G401 (cell line): ENCODE measurements around the gene RSPH6A. TPM values are rescaled to one million over a fixed set of nuclear protein-coding genes. Genes with fewer than 3 reads are reported as not detected.

ENCODE experiments used
- DNase-seq: peaks from one replicate; pipeline ENCODE4 v3.0.0-alpha.2; 2015; ENCODE audit warnings: low spot score
- in situ Hi-C: cut with HindIII; loops from 2 replicates; pipeline ENCODE4 v1.10.0; 2016; ENCODE audit warnings: low sequenced_read_pairs, mixed read lengths
- total RNA-seq: library from RNA; depleted of rRNA; stranded (reverse); fragments of >200 nt; shearing (Covaris generic); gene quantifications from 2 replicates; pipeline ENCODE4 v1.2.3, GENCODE V29; 2014

The RSPH6A gene
- total RNA-seq, 1 experiment from 2014 or later = not detected

DNA sequence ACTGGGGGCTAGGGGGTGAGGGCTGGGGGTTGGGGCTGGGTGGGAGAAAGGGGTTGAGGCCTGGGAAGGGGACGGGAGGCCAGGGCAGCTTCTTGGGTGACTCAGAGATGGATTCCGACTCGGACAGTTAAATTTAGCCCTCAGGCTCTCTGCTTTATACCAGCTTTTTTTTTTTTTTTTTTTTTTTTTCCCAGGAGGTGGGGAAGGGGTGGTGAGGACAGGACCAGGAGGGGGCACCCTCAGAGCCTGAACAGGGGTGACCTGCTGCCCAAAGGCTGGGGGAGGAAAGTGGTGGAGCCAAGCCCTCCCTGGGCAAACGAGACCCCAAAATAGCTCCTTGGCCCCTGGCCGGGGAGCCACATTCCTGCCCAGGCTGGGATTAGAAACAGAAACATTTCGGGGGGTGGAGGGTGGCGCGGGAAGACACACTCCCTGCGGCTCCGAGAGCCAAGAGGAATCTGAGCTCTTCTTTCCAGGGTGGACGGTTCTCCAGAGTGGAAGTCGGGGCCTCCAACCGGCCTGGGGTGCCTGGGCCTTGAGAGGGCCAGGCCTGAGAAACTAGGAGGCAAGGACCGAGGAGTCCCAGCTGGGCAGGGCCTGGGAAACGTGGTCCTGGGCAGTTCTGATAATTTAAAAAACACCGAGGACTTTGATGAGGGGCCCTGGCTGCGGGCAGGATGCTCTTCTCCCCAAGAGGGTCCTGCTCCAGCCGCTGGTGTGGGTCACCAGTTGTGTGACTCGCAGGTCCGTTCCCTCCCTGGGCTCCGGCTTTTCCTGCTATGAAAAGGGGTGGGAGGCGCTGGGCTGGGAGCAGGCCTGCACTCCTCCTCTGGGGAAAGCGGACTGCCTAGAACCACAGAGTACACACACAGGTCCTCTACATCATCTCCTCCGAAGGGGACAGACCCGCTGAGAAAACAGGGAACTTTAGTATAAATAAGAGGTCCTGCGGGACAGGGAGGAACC is 32.0 kb downstream of the RSPH6A start:
- in situ Hi-C loops = no loop called here
- no peak for DNase-seq

DNA sequence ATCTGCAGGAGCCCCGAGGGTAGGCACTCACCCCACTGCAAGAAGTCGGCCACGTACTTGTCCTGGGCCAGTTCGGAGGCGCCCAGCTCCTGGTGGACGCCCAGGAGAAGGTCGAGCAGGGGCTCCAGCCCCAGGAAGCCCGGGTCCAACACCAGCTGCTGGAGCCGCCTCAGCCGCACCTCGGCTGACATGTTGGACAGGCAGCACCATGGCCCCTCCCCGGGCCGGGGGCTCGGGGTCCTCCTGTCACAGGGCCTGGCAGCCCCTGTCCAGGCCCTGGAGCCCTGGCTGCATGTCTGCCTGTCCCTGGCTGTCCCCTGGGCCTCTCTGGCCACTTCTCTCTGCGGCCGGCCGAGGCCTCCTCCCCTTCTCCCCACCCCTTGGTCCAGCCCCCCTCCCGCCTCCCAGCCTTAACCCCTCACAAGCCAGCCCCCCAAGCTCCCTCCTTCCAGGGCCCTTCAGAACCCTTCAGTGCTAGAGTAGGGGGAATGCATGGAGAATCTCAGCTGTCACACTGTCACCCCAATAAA is 32.9 kb downstream of the RSPH6A start, which contains the start of gene DMPK:
TSS of gene DMPK (minus strand) at position 329 of the 530 bp plus-strand sequence. CDS start at position 191, 138 bp downstream.
- in situ Hi-C loops = no loop called here
- no peak for DNase-seq

DNA sequence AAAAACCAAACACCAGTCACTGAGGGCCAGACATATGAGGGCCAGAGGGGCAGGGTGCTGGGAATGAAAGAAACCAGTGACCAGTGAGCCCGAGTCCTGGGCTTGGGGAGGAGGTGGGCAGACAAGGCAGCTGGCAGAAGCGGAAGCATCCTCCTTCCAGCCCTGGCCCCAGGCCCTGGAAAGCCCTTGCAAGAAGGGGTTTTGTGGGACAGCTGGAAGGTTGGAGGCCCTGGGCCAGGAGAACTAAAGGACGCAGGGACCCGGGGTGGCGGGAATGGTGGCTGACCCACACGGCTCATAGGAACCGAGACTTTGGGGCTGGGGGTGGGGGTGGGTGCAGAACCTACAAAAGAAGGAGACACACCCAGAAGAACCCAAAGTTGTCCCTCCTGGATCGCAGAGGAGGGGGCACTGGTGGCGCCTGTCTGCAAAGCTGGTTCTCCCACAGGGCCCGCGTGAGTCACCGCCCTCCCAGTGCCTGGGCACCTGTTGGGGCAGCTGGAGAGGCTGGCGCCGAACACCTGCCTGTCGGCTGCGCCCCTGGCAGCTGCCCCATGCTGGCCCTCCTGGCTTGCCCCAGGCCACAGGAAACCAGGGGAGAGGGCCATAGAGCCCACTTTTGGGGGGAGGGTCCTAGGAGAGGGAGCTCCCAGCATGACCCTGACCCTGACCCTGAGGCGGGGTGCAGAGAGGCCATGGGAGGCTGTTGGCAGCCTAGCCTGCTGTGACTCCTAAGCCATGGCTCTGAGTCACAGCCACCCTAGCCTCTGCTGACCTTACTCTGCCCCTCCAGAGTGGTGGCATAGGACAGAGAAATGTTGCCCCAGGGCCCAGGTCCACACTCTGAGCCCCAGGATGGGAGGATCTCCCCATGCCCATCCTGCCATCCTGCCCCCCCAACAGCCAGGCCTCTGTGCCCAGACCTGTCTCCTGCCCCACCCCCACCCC is 33.6 kb downstream of the RSPH6A start:
- in situ Hi-C loops = no loop called here
- no peak for DNase-seq

DNA sequence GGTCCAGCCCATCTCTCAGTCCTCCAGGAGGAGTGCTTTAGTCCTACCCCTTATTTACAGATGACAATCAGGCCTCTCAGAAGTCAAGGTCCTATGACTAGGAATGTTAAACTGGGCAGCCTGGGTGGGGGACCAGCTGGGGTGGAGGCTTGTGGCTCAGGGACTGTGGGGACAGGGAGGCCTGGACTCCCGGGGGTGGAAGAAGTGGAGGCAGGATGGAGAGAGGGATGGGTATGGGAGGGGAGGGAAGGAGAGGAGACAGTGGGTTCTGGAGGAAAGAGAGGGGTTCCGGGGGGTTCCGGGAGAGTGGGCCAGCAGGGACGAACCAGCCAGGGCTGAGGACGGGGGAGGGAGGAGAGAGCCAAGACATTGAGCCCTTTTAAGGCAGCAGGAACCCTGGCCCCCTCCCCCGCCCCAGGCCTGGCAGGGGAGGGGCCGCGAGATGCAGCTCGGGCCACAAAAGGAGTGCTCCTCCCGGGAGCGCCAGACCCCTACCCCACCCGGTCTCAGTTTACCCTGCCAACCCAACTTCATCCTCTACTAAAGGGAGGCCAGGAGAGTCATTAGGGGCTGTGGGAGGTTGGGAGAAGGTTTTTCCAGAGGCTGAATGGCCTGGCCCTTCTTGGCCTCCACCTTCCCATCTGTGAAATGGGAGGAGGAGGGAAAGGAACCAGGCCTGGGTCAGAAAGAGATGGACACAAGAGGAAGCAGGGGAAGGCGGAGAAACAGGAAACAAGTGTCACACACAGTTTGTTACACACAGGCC is 34.5 kb downstream of the RSPH6A start:
- in situ Hi-C loops = no loop called here
- no peak for DNase-seq

DNA sequence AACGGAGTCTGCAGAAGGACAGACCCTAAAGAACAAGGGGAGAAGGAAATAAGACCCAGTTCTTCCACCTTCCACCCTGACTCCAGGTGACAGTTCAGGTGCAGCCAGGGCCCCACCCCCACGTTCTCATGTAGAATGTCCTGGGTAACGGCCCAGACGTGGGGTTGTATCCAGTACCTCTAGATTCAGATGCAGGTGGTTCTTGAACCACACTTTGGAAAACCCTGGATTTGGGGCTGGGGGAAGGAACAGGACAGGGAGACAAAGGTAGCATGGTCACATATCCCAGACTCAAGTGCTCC is 35.0 kb downstream of the RSPH6A start:
- no peak for DNase-seq

DNA sequence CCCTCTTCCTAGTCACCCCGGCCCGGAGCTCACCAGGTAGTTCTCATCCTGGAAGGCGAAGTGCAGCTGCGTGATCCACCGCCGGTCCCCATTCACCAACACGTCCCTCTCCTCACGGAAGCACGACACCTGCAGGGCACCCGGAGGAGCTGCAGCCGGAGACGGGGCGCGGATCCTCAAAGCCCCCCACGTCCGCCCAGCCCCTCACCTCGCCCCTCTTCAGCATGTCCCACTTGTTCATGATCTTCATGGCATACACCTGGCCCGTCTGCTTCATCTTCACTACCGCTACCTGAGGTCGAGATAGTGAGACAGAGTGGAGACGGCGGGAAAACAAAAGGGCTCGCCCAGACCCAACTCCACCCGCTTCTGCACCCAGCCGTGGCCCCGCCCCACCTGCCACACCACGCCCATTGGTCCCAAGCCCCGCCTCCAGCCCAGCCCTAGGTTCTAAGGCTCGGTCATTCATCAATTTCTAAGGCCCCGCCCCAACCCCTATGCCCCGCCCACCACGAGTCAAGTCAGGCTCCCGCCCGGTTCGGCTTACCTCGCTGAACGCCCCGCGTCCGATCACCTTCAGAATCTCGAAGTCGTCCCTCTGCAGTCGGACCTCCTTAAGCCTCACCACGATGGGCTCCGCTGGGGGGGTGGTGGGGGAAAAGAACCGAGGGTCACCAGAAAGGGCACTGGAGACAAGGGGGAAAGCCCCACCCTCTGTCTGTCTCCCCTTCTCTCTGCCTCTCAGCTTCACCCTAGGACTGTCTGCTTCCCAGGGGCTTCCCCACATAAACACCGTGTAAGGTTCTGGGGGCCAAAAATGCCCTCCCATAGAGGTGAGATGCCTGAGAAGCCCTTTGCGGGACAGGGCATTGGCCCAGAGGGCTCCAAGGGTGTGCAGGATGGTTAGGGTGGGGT is 35.6 kb downstream of the RSPH6A start:
- in situ Hi-C loops = no loop called here
- peak; percentile 42 for DNase-seq

More for the DNA sequence above, 35.0 kb downstream of the RSPH6A start:
- in situ Hi-C loops = no loop called here

DNA sequence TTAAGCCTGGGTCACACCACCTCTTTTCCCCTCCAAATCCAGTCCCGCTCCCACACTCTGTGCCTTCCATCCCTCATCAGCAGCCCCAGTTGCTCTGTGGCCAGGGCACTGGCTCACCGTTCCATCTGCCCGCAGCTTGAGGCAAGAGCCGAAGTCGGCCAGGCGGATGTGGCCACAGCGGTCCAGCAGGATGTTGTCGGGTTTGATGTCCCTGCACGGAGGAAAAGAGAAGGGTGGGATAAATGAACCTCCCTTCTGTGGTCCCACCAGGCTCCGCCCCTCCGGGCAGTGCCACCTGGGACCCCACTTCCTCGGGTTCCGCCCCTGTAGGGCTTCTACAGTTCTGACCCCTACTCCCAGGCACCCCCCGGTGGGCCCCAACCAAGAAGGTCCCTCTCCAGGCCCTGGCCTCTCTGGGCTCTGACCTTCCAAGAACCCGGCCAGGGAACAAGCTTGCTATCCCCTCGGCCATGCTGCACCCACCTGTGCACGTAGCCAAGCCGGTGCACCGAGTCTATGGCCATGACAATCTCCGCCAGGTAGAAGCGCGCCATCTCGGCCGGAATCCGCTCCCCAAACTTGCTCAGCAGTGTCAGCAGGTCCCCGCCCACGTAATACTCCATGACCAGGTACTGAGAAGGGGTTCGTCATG is 37.0 kb downstream of the RSPH6A start:
- DNase-seq = no peak
- in situ Hi-C loops = no loop called here

DNA sequence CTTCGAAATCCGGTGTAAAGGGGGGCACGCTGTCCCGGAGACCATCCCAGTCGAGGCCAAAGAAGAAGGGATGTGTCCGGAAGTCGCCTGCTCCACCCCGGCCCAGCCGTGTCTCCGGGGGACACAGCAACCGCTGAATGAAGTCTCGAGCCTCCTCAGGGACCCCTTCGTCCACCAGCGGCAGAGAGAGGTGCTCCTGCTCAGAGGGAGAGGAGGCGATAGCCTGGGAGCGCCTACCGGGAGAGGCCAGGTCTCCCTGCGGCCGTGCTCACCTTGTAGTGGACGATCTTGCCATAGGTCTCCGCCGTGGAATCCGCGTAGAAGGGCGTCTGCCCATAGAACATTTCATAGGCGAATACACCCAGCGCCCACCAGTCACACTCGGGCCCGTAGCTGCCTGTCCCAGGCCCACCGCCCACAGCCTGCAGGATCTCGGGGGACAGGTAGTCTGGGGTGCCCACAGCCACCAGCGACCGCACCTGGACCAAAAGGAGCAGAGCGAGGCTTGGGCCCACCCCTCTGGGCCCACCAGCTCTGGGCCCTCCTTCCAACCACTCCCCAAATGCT is 37.6 kb downstream of the RSPH6A start:
- DNase-seq = no peak
- in situ Hi-C loops = no loop called here

DNA sequence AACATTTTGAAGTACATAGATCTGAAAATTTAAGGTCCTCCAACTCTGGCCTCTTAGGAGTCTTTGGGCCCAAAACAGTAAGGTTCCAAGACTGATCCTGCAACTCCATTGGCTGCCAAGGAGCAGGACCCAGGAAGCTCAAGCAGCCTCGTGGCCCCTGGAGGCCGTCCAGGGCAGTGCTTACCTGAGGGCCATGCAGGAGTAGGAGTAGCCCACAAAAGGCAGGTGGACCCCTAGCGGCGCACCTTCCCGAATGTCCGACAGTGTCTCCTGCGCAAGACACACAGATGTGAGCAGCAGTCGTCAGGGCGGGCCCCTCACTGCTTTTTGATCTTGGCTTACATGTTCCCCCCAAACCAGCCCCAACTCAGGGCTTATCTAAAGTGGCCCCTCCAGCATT is 40.3 kb downstream of the RSPH6A start:
- DNase-seq = no peak
- in situ Hi-C loops = no loop called here

DNA sequence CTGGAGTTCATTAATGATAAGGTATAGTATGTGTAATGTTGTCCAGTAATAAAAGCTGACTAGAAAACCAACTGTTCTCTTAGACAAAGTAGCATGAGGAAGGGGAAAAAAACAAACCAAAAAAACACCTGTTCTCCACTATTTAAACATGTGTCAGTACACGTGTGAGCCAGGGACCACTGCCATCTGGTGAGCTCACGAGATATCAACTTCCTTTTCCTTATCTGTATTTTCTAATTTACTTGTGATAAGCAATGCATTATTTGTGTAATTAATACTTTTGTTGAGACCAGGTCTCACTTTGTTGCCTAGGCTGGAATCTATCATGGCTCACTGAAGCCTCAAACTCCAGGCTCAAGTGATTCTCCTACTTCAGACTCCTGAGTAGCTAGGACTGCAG is 41.7 kb downstream of the RSPH6A start:
- in situ Hi-C loops = no loop called here
- no peak for DNase-seq

DNA sequence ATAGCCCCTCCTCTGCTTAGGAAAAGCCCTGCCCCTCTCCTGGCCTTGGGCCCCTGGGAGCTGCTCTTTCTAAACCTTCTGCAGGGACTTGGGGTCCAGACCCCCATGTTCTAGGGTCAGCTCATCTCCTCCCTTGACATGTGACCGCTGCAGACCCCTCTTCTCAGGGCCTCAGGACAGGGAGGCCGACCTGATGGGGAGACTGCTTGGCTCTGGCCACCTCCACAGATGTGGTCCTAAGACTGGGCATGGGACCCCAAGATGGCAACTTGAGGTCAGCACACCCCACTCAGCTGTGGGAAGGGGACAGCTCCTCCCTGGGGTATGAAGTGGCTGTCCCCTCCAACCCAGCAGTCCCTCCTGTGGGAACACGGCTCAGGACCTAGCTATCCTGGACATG is 42.2 kb downstream of the RSPH6A start:
- in situ Hi-C loops = no loop called here

DNA sequence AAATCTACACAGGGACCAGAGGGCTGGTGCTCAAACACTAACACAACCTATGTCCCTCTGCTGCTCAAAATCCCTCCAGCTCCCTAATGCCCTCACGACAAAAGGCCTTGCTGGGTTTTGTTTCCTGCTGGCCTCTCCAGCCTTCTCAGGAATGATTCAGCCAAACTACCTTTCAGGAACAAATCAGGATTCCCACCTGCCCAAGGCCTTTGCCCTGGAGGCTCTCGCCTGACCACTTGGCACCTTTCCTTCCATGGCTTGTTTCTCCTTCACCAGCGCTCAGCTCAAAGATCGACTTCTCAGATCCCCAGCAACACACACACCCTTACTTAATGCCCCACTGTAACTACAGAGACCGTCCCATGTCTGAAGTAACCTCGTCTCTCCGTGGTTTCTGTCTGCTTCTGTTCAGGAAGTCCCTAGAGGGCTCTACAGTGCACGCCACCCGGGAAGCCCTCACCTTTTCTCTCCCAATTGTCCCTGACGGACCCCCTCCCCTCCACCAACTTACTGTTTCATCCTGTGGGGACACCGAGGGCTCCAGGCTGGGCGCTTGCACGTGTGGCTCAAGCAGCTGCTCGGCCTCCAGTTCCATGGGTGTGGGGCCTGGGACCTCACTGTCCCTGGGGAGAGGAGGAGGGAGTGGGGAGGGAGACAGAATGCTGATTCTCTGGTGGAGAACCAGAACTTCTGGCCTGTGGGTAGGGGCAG is 42.8 kb downstream of the RSPH6A start:
- DNase-seq = no peak
- in situ Hi-C loops = no loop called here

More for the DNA sequence above, 42.2 kb downstream of the RSPH6A start:
- no peak for DNase-seq

DNA sequence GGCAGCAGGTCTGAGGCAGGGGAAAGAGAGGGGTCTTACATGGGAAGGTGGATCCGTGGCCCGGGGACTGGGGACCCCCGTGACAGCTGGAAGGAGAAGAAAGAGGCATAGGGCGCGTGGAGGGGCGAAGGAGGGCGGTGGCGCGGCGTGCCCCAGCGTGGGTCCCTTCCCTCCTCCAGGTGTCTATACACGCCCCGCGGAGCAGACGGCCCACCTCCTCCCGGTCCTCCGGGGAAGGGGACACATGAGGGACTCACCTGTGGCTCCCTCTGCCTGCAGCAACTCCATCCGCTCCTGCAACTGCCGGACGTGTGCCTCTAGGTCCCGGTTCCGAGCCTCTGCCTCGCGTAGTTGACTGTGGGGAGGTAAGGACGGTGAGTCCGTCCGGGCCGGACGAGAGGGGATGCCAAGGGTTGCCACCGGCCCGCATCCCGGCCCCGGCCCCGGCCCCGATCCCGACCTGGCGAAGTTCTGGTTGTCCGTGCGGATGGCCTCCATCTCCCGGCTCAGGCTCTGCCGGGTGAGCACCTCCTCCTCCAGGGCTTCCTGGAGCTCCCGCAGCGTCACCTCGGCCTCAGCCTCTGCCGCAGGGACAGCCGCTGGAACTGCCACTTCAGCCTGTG is 43.7 kb downstream of the RSPH6A start:
- in situ Hi-C loops = no loop called here
- no peak for DNase-seq

DNA sequence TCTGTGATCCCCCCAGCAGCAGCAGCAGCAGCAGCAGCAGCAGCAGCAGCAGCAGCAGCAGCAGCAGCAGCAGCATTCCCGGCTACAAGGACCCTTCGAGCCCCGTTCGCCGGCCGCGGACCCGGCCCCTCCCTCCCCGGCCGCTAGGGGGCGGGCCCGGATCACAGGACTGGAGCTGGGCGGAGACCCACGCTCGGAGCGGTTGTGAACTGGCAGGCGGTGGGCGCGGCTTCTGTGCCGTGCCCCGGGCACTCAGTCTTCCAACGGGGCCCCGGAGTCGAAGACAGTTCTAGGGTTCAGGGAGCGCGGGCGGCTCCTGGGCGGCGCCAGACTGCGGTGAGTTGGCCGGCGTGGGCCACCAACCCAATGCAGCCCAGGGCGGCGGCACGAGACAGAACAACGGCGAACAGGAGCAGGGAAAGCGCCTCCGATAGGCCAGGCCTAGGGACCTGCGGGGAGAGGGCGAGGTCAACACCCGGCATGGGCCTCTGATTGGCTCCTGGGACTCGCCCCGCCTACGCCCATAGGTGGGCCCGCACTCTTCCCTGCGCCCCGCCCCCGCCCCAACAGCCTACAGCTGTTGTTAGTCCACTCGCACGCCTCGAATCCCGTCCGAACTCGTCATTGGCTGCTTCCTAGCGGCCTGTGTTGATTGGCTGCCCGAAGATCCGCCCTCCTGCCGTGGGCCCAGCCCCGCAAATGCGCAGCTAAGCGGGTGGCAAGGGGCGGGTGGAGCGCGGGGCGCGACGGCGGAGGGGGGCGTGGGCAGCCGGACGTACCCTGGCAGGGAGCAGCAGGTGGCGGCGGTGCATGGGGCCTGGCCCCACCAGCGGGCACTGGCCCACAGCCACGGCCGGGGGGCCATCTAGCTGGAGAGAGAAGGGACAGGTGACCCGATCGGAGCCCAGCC is 44.7 kb downstream of the RSPH6A start:
- in situ Hi-C loops = no loop called here
- peak; percentile 83 for DNase-seq

DNA sequence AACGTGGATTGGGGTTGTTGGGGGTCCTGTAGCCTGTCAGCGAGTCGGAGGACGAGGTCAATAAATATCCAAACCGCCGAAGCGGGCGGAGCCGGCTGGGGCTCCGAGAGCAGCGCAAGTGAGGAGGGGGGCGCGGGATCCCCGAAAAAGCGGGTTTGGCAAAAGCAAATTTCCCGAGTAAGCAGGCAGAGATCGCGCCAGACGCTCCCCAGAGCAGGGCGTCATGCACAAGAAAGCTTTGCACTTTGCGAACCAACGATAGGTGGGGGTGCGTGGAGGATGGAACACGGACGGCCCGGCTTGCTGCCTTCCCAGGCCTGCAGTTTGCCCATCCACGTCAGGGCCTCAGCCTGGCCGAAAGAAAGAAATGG is 45.3 kb downstream of the RSPH6A start:
- in situ Hi-C loops = no loop called here
- DNase-seq = peak; percentile 39
